Muscle layer of duodenum (tissue), 2 donors: ENCODE data around the gene PFKFB1.

Experiments used
- H3K27ac ChIP-seq: one replicate; pipeline ENCODE4 v1.7.0; 2013; ENCODE audit warnings: mild to moderate bottlenecking, low read length
- H3K27me3 ChIP-seq: one replicate; pipeline ENCODE4 v1.7.0; 2013; ENCODE audit warnings: low read depth, mild to moderate bottlenecking, control low read depth, low read length
- H3K36me3 ChIP-seq, 2 donors: one replicate each; pipeline ENCODE4 v1.7.0; 2013; ENCODE audit warnings: low read length in 2 of 2, control low read depth in 1 of 2, mild to moderate bottlenecking in 1 of 2; ENCODE audit not compliant: insufficient read depth in 2 of 2, control insufficient read depth in 1 of 2
- H3K4me1 ChIP-seq, 2 donors: one replicate each; pipeline ENCODE4 v1.7.0; 2013; ENCODE audit warnings: low read length in 2 of 2, mild to moderate bottlenecking in 2 of 2, control low read depth in 1 of 2, moderate library complexity in 1 of 2; ENCODE audit not compliant: insufficient read depth in 2 of 2, control insufficient read depth in 1 of 2
- H3K4me3 ChIP-seq, 2 donors: one replicate each; pipeline ENCODE4 v1.7.0; 2013; ENCODE audit warnings: low read length in 2 of 2, low read depth in 1 of 2, mild to moderate bottlenecking in 1 of 2
- H3K9me3 ChIP-seq, 2 donors: one replicate each; pipeline ENCODE4 v1.7.0; 2013; ENCODE audit warnings: low read length in 2 of 2, control low read depth in 1 of 2, mild to moderate bottlenecking in 1 of 2; ENCODE audit not compliant: control insufficient read depth in 1 of 2
- donor health status: healthy.

Gene PFKFB1

DNA sequence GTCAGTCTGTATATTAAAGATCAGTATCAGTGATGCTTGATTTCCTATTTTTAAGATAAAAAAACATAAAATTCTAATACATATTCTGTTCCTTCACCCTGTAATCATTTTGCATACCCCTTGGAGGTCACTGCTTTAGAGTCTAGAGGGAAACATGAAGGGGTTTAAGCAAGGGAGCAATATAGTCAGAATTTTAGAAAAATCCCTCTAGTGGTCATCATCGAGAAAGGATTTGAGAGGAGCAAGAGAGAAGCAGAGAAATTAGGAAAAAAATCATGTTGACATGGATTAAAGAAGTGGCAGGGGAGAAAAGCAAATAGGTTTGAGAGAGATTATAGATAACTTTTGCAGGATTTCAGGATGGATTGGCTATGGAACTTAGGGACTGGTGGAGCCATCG, 17.3 kb upstream of the PFKFB1 start:
- Histone ChIP-seq H3K4me3 (no peak overlapping the region), H3K9me3 (no peaks in the 10 kb centered on the region), H3K36me3 (peaks cover 0 to 8% of the 10 kb centered on the region in 2 donors), H3K27ac (no peak overlapping the region), H3K4me1 (no peaks in the 10 kb centered on the region), H3K27me3 (no peaks in the 10 kb centered on the region)

DNA sequence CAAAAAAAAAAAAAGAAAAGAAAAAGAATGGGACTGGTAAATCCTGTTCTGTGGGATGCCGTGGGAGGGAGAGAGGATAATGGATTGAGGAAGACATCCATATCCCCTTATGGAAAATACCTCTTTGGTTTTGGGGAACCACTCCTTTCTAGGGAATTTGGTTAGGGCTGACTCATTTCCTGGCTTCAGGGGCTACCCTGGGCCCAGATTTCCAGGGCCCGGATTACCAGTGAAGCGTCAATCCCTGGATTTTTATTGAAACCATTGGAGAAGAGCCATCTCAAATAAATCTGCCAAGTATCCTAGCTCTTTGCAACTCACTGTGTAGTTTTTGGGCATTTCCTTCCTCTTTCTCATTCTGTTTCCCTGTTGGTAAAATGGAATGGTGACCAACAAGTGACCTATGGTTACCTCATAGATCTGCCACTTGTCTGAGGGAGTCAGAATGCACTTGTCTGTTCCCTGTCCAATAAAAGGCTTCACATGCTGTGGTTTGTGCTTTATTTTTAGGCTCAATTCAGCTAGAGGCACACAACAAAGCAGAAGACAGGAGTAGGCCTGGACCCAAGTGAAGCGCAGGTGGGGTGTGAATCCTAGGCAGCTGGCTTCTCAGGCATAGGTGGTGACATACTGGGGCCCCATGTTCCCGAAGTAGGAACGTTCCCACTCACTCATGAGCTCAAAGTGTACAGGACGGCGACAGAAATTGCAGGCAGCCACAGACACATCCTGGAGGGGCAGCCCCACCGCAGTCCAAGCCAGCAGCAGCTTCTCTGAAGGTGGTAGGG, 14.8 kb upstream of the PFKFB1 start:
- no peaks in the 10 kb centered on the region for H3K9me3 ChIP-seq
- no peak overlapping the region for H3K4me3 ChIP-seq
- H3K27ac ChIP-seq, result no peak overlapping the region
- no peaks in the 10 kb centered on the region for H3K27me3 ChIP-seq
- H3K4me1 ChIP-seq, result no peaks in the 10 kb centered on the region
- peaks cover 14 to 31% of the 10 kb centered on the region in 2 donors for H3K36me3 ChIP-seq

- peaks cover 16 to 31% of the 10 kb centered on the region in 2 donors for H3K36me3 ChIP-seq
- H3K27ac ChIP-seq, result peak overlapping the region; percentile 45
- no peak overlapping the region for H3K4me3 ChIP-seq
- no peaks in the 10 kb centered on the region for H3K27me3 ChIP-seq
- no peaks in the 10 kb centered on the region for H3K4me1 ChIP-seq
- no peaks in the 10 kb centered on the region for H3K9me3 ChIP-seq
Measured at GRCh38 chrX:55007656-55008055, 13.7 kb upstream of the PFKFB1 start.

DNA sequence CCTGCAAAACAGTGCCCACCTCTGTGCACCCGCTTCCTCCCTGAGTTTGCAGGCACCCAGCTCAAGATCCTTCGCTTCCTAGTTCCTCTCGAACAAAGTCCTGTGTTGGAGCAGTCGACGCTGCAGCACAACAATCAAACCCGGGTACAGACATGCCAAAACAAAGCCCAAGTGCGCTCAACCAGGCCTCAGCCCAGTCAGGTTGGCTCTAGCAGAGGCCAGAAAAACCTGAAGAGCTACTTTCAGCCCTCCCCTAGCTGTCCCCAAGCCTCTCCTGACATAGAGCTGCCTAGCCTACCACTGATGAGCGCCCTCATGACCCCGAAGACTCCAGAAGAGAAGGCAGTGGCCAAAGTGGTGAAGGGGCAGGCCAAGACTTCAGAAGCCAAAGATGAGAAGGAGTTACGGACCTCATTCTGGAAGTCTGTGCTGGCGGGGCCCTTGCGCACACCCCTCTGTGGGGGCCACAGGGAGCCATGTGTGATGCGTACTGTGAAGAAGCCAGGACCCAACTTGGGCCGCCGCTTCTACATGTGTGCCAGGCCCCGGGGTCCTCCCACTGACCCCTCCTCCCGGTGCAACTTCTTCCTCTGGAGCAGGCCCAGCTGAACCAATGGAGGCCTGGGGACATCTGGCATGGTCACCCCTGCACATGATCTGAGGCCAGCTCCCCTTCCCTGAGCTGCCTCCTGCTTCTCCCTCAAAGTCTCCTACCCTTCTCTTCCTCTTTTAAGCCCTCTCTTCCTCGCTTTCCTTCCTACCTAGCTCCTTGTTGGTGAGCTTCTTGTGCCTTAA, 13.0 kb upstream of the PFKFB1 start:
- Histone ChIP-seq H3K27me3 (no peaks in the 10 kb centered on the region), H3K36me3 (peaks cover 16 to 36% of the 10 kb centered on the region in 2 donors), H3K27ac (peak overlapping the region; percentile 45)

DNA sequence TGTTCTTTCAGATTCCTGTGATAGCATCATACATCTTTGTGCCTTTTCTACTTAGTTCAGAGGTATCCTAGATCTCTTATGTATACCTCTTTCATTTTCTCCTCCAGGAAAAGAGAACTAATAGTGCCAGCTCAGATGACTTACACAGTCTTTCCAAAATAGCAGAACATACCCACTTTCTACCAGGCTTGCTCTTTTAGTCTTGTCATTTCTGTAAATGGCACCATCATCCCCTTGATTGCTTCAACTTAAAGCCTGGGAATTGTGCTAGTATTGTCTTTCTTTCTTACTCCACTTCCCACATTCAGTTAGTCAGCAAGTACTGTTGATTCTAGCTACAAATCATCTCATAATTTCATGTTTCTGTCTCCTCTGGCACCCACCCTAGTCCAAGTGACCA, 11.3 kb upstream of the PFKFB1 start:
- Histone ChIP-seq H3K27ac (no peak overlapping the region), H3K36me3 (peaks cover 16 to 38% of the 10 kb centered on the region in 2 donors), H3K4me1 (peaks cover 5 to 8% of the 10 kb centered on the region in 2 donors)

More for the DNA sequence above, 13.0 kb upstream of the PFKFB1 start:
- Histone ChIP-seq H3K4me3 (no peak overlapping the region), H3K4me1 (no peaks in the 10 kb centered on the region), H3K9me3 (no peaks in the 10 kb centered on the region)

GRCh38 chrX:55004231-55004630, 10.2 kb upstream of the PFKFB1 start:
- Histone ChIP-seq H3K27me3 (no peaks in the 10 kb centered on the region), H3K4me1 (peaks cover 5 to 10% of the 10 kb centered on the region in 2 donors), H3K9me3 (no peaks in the 10 kb centered on the region), H3K27ac (no peak overlapping the region), H3K36me3 (peaks cover 16 to 38% of the 10 kb centered on the region in 2 donors), H3K4me3 (no peak overlapping the region)

More for the DNA sequence above, 11.3 kb upstream of the PFKFB1 start:
- Histone ChIP-seq H3K27me3 (no peaks in the 10 kb centered on the region), H3K9me3 (no peaks in the 10 kb centered on the region), H3K4me3 (no peak overlapping the region)

DNA sequence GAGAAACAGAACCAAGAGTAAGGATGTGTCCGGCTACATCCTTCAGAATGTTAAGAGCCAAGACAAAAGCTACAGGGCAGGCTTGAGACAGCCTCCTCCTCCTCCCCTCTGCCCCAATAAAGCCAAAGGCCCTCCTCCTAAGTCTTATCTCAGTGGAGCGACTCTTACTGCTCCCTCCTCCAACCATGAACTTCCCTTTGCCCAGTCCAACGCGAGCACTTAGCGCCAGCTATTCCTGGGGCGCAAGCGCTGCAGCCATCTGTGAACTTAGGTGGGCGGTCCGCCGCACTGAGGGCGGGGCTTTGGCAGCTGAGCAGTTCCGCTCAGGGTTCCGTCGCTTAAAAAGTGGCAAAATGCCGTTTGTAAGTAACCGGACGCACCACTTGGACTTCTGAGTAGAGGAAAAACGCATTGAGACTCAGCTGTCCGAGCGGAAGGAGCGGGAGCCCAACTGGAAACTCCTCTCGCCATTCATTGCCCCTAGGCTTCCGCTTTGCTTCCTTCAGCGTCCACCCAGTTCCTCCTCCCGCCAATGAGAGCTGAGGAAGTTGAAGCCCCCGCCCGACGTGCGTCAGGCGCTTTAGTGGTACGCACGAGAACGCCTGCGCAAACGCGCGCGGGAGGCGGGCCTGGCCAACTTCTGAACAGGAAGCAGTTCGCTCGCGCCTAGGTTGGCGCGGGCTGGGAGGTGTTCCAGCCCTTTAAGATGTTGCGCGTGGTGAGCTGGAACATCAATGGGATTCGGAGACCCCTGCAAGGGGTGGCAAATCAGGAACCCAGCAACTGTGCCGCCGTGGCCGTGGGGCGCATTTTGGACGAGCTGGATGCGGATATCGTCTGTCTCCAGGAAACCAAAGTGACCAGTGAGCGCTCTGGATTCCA, 6.0 kb upstream of the PFKFB1 start, which contains the start of gene APEX2:
Gene APEX2 (plus strand): TSS at position 647 of the 882 bp plus-strand sequence. CDS start 60 bp downstream, at position 707.
- peaks cover 5 to 12% of the 10 kb centered on the region in 2 donors for H3K4me1 ChIP-seq
- no peaks in the 10 kb centered on the region for H3K9me3 ChIP-seq
- peak within 1 kb of the TSS; percentile 64 to 86 for H3K4me3 ChIP-seq
- peaks cover 11 to 18% of the 10 kb centered on the region in 2 donors for H3K36me3 ChIP-seq
- H3K27me3 ChIP-seq, result no peaks in the 10 kb centered on the region
- peak within 1 kb of the TSS; percentile 87 for H3K27ac ChIP-seq

- H3K27me3 ChIP-seq, result no peaks in the 10 kb centered on the region
Measured at GRCh38 chrX:54995621-54996020, 1.6 kb upstream of the PFKFB1 start.

GRCh38 chrX:54994668-54995351, 822 bp upstream of the PFKFB1 start:
- H3K4me1 ChIP-seq, result peaks cover 0 to 3% of the 10 kb centered on the region in 2 donors
- H3K4me3 ChIP-seq, result no peak overlapping the region
- no peaks in the 10 kb centered on the region for H3K27me3 ChIP-seq
- no peaks in the 10 kb centered on the region for H3K36me3 ChIP-seq
- H3K9me3 ChIP-seq, result no peaks in the 10 kb centered on the region
- no peak overlapping the region for H3K27ac ChIP-seq

More at GRCh38 chrX:54995621-54996020, 1.6 kb upstream of the PFKFB1 start:
- no peaks in the 10 kb centered on the region for H3K36me3 ChIP-seq
- no peak overlapping the region for H3K27ac ChIP-seq
- no peaks in the 10 kb centered on the region for H3K9me3 ChIP-seq
- H3K4me1 ChIP-seq, result peaks cover 0 to 3% of the 10 kb centered on the region in 2 donors
- H3K4me3 ChIP-seq, result no peak overlapping the region

DNA sequence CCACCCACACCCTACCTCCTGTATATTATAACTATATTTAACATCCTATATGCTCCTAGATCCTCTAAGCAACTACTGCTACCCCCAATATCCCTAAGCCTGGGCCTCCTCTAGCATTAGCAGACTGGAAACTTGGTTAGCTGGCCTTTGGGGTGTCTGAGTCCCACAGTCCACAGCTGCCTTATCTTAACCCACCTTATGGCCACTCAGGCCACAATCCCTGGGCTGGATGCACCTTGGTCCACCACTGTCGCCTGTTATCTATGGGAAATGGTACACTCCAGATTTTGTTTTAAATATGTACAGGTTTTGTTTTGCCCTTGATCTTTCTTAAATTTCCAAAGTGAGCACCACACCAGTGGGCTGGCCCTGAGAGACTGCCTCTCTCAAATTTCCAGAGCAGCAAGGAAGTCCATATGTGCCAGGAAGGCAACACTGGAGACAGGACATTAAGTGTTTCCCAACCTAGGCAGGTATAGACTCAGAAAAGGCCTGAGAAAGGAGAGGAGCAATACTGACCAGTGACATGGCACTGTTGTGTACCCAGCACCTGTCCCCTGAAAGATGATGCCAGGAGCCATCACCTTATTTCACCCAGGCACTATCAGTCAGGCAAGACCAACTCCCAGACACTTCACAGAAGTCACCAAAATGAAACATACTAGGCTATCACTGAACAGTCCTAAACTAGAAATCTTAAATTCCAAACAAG, 921 bp downstream of the PFKFB1 start:
- H3K4me1 ChIP-seq, result no peaks in the 10 kb centered on the region
- no peak overlapping the region for H3K4me3 ChIP-seq
- no peaks in the 10 kb centered on the region for H3K36me3 ChIP-seq
- H3K27me3 ChIP-seq, result no peaks in the 10 kb centered on the region
- no peaks in the 10 kb centered on the region for H3K9me3 ChIP-seq
- H3K27ac ChIP-seq, result no peak overlapping the region
